ENCODE measurements around the gene ZW10. TPM values are rescaled to one million over a fixed set of nuclear protein-coding genes. Genes with fewer than 3 reads are reported as not detected.
A peak's percentile ranks its signal among the peaks of the same experiment; 100 is the strongest.

The ZW10 gene
- total RNA-seq, 1 donor = 17.7 TPM

DNA sequence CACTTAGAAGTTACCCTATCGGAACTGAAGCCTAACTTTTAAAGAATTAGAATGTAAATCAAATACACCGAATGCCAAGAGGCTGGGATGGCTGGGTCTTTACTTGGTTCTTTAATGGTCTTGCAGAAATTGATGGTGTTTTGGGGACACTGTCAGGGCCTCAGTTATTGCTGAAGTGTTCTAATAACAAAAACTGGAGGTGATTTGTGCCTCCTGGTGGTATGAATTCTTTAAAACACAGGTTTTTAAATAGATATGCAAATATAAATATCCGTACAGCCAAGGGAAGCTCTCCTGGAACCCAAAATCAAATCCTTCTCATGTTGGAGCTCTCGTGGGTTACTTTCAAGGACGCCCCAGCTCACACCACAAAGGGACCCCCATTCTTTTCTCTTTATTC is 48.1 kb downstream of the ZW10 start:
- Histone ChIP-seq H3K4me1 (ENCODE audit: insufficient read depth, low read length) (peaks cover 21% of the 10 kb centered on the region), H2AFZ (ENCODE audit: low read length) (no peak overlapping the region), H3K27me3 (ENCODE audit: insufficient read depth, low read length) (no peaks in the 10 kb centered on the region), H4K20me1 (ENCODE audit: insufficient read depth, low read length) (no peaks in the 10 kb centered on the region), H3K9me3 (ENCODE audit: low read depth, low read length) (no peaks in the 10 kb centered on the region), H3K36me3 (ENCODE audit: insufficient read depth, low read length) (no peaks in the 10 kb centered on the region), H3K4me3 (ENCODE audit: insufficient read depth, low read length) (no peak overlapping the region), H3K27ac (ENCODE audit: low read depth, low read length) (no peak overlapping the region), H3K4me2 (ENCODE audit: insufficient read depth, low read length) (no peak overlapping the region), H3K79me2 (ENCODE audit: insufficient read depth, low read length) (no peaks in the 10 kb centered on the region)
- DNase-seq (ENCODE audit: insufficient read length, low spot score, missing footprints) = no peak
- peak; percentile 10 for TF ChIP-seq CTCF (IDR thresholded peaks at IDR 0.05; ENCODE audit: extremely low read depth, low read depth, low read length)

- no peaks in the 10 kb centered on the region for H4K20me1 ChIP-seq (ENCODE audit: insufficient read depth, low read length)
- no peak for TF ChIP-seq CTCF (IDR thresholded peaks at IDR 0.05; ENCODE audit: extremely low read depth, low read depth, low read length)
- no peak overlapping the region for H3K4me2 ChIP-seq (ENCODE audit: insufficient read depth, low read length)
- peaks cover 15% of the 10 kb centered on the region for H3K4me1 ChIP-seq (ENCODE audit: insufficient read depth, low read length)
- no peak overlapping the region for H2AFZ ChIP-seq (ENCODE audit: low read length)
- no peak overlapping the region for H3K27ac ChIP-seq (ENCODE audit: low read depth, low read length)
- no peaks in the 10 kb centered on the region for H3K36me3 ChIP-seq (ENCODE audit: insufficient read depth, low read length)
- H3K27me3 ChIP-seq (ENCODE audit: insufficient read depth, low read length) = no peaks in the 10 kb centered on the region
- DNase-seq (ENCODE audit: insufficient read length, low spot score, missing footprints) = no peak
- no peak overlapping the region for H3K4me3 ChIP-seq (ENCODE audit: insufficient read depth, low read length)
- no peaks in the 10 kb centered on the region for H3K9me3 ChIP-seq (ENCODE audit: low read depth, low read length)
- no peaks in the 10 kb centered on the region for H3K79me2 ChIP-seq (ENCODE audit: insufficient read depth, low read length)
These were observed 48.7 kb downstream of the ZW10 start for GRCh38 chr11:113724778-113725177.

- H3K79me2 ChIP-seq (ENCODE audit: insufficient read depth, low read length) = no peaks in the 10 kb centered on the region
- no peaks in the 10 kb centered on the region for H3K9me3 ChIP-seq (ENCODE audit: low read depth, low read length)
- no peaks in the 10 kb centered on the region for H4K20me1 ChIP-seq (ENCODE audit: insufficient read depth, low read length)
- no peak for DNase-seq (ENCODE audit: insufficient read length, low spot score, missing footprints)
- no peak for TF ChIP-seq CTCF (IDR thresholded peaks at IDR 0.05; ENCODE audit: extremely low read depth, low read depth, low read length)
- no peak overlapping the region for H3K4me2 ChIP-seq (ENCODE audit: insufficient read depth, low read length)
- H3K27me3 ChIP-seq (ENCODE audit: insufficient read depth, low read length) = no peaks in the 10 kb centered on the region
- no peak overlapping the region for H3K27ac ChIP-seq (ENCODE audit: low read depth, low read length)
- no peak overlapping the region for H3K4me3 ChIP-seq (ENCODE audit: insufficient read depth, low read length)
- H3K4me1 ChIP-seq (ENCODE audit: insufficient read depth, low read length) = peaks cover 7% of the 10 kb centered on the region
- H2AFZ ChIP-seq (ENCODE audit: low read length) = no peak overlapping the region
- H3K36me3 ChIP-seq (ENCODE audit: insufficient read depth, low read length) = no peaks in the 10 kb centered on the region
These were observed 49.7 kb downstream of the ZW10 start for GRCh38 chr11:113723787-113724186.

- H4K20me1 ChIP-seq (ENCODE audit: insufficient read depth, low read length) = no peaks in the 10 kb centered on the region
- H3K4me2 ChIP-seq (ENCODE audit: insufficient read depth, low read length) = no peak overlapping the region
- no peak for DNase-seq (ENCODE audit: insufficient read length, low spot score, missing footprints)
- H3K4me1 ChIP-seq (ENCODE audit: insufficient read depth, low read length) = peaks cover 7% of the 10 kb centered on the region
- H3K36me3 ChIP-seq (ENCODE audit: insufficient read depth, low read length) = no peaks in the 10 kb centered on the region
- H3K27me3 ChIP-seq (ENCODE audit: insufficient read depth, low read length) = no peaks in the 10 kb centered on the region
- H3K27ac ChIP-seq (ENCODE audit: low read depth, low read length) = no peak overlapping the region
- no peaks in the 10 kb centered on the region for H3K79me2 ChIP-seq (ENCODE audit: insufficient read depth, low read length)
- no peak for TF ChIP-seq CTCF (IDR thresholded peaks at IDR 0.05; ENCODE audit: extremely low read depth, low read depth, low read length)
- no peak overlapping the region for H3K4me3 ChIP-seq (ENCODE audit: insufficient read depth, low read length)
- no peaks in the 10 kb centered on the region for H3K9me3 ChIP-seq (ENCODE audit: low read depth, low read length)
- H2AFZ ChIP-seq (ENCODE audit: low read length) = no peak overlapping the region
These were observed 50.6 kb downstream of the ZW10 start for GRCh38 chr11:113722934-113723333.
